Measurements from ENCODE around the gene DMTF1. TPM values are rescaled to one million over a fixed set of nuclear protein-coding genes. Genes with fewer than 3 reads are reported as not detected.
A peak's percentile ranks its signal among the peaks of the same experiment; 100 is the strongest.

The DMTF1 gene
- total and polyA plus RNA-seq, 2 donors (not counting 1 experiment from before 2014, with no cell fraction given) = 139 to 235 TPM

GRCh38 chr7:87213252-87213651 lies 61.0 kb downstream of the DMTF1 start:
- Mint-ChIP-seq H3K4me1 (peaks cover 93% of the 10 kb centered on the region), H3K9me3 (ENCODE audit: insufficient read depth) (peaks cover 2% of the 10 kb centered on the region), H3K4me3 (peak overlapping the region; percentile 86), H3K27me3 (no peaks in the 10 kb centered on the region), H3K27ac (peak overlapping the region; percentile 91)
- no peaks in the 10 kb centered on the region for H3K9me3 ChIP-seq (ENCODE audit: control extremely low read depth in 1 of 3, control insufficient read depth in 2 of 3, insufficient read depth in 1 of 3, low read length in 2 of 3)
- ChIA-PET CTCF (interaction anchor here (1.1 to 2.2 kb wide), 6 partner anchors 12 to 65 kb away, joined by 3 to 6 read pairs (median 5); partner anchors contain the start of gene DMTF1), POLR2A (interaction anchor here (1.7 kb wide), 1 partner anchor 60 kb away, joined by 3 read pairs; no protein-coding TSS in a partner anchor)
- H3K9ac ChIP-seq (ENCODE audit: low read length) = peak overlapping the region; percentile 46
- intact Hi-C loops (cut with micrococcal nuclease) = loop anchor here (2.0 kb wide), 1 partner anchor 14 kb away; no protein-coding TSS in a partner anchor
- H3K79me2 ChIP-seq (ENCODE audit: control insufficient read depth, insufficient read depth, low read length) = peaks cover 86% of the 10 kb centered on the region
- peaks cover 97 to 99% of the 10 kb centered on the region in 2 donors for H3K4me1 ChIP-seq (ENCODE audit: control insufficient read depth in 2 of 2, insufficient read depth in 2 of 2, low read length in 2 of 2)
- no peaks in the 10 kb centered on the region for H3K27me3 ChIP-seq (replicated peaks in 1 of 4; ENCODE audit: control extremely low read depth in 1 of 4, control insufficient read depth in 3 of 4, insufficient read depth in 4 of 4, low read length in 3 of 4)
- H4K20me1 ChIP-seq (ENCODE audit: control insufficient read depth, insufficient read depth, low read length, poor library complexity, severe bottlenecking) = peaks cover 81% of the 10 kb centered on the region
- H3K36me3 ChIP-seq (replicated peaks in 1 of 2; ENCODE audit: control extremely low read depth in 1 of 2, control insufficient read depth in 1 of 2, extremely low read depth in 1 of 2, insufficient read depth in 2 of 2, low read length in 1 of 2) = peaks cover 0 to 39% of the 10 kb centered on the region in 2 experiments
- H3K27ac ChIP-seq (ENCODE audit: low read length in 2 of 2) = peak overlapping the region in 1 of 2 donors; percentile 93
- H2AFZ ChIP-seq (ENCODE audit: insufficient read depth, low read depth, low read length, poor library complexity, severe bottlenecking) = no peak overlapping the region
- ATAC-seq (ENCODE audit: low read depth) = no peak
- no peak for DNase-seq
- 90% methylated on average over 1 of the region's 1 CpG for WGBS (ENCODE audit: insufficient coverage)
- peak overlapping the region; percentile 92 for H3K4me2 ChIP-seq (replicated peaks; ENCODE audit: low read depth, low read length, poor library complexity, severe bottlenecking)
- H3K4me3 ChIP-seq (ENCODE audit: control extremely low read depth in 1 of 5, extremely low read depth in 1 of 5, insufficient read depth in 1 of 5, low read depth in 2 of 5, low read length in 4 of 5) = peak overlapping the region in 2 of 5 experiments; percentile 3 to 54
- no peak for TF ChIP-seq CTCF (IDR thresholded peaks at IDR 0.05)
- no peak for TF ChIP-seq EZH2 (IDR thresholded peaks at IDR 0.05; ENCODE audit: borderline replicate concordance, insufficient read depth, low read depth, low read length, poor library complexity, severe bottlenecking)

GRCh38 chr7:87213811-87214210 lies 61.6 kb downstream of the DMTF1 start:
- H3K27ac Mint-ChIP-seq = peak overlapping the region; percentile 72
- H3K9me3 Mint-ChIP-seq (ENCODE audit: insufficient read depth) = no peaks in the 10 kb centered on the region
- intact Hi-C loops (cut with micrococcal nuclease) = loop anchor here (2.0 kb wide), 1 partner anchor 15 kb away; no protein-coding TSS in a partner anchor
- CTCF ChIA-PET = interaction anchor here (1.1 to 2.2 kb wide), 4 partner anchors 17 to 66 kb away, joined by 3 to 6 read pairs (median 6); partner anchors contain the start of gene DMTF1
- peaks cover 93% of the 10 kb centered on the region for H3K4me1 Mint-ChIP-seq
- no peaks in the 10 kb centered on the region for H3K27me3 Mint-ChIP-seq
- ATAC-seq (ENCODE audit: low read depth) = no peak
- Histone ChIP-seq H2AFZ (ENCODE audit: insufficient read depth, low read depth, low read length, poor library complexity, severe bottlenecking) (no peak overlapping the region), H4K20me1 (ENCODE audit: control insufficient read depth, insufficient read depth, low read length, poor library complexity, severe bottlenecking) (peaks cover 81% of the 10 kb centered on the region), H3K79me2 (ENCODE audit: control insufficient read depth, insufficient read depth, low read length) (peaks cover 86% of the 10 kb centered on the region), H3K4me1 (ENCODE audit: control insufficient read depth in 2 of 2, insufficient read depth in 2 of 2, low read length in 2 of 2) (peaks cover 96 to 98% of the 10 kb centered on the region in 2 donors), H3K27ac (ENCODE audit: low read length in 2 of 2) (peak overlapping the region; percentile 93 to 95), H3K4me2 (replicated peaks; ENCODE audit: low read depth, low read length, poor library complexity, severe bottlenecking) (peak overlapping the region; percentile 92), H3K9me3 (ENCODE audit: control extremely low read depth in 1 of 3, control insufficient read depth in 2 of 3, insufficient read depth in 1 of 3, low read length in 2 of 3) (no peaks in the 10 kb centered on the region), H3K36me3 (replicated peaks in 1 of 2; ENCODE audit: control extremely low read depth in 1 of 2, control insufficient read depth in 1 of 2, extremely low read depth in 1 of 2, insufficient read depth in 2 of 2, low read length in 1 of 2) (peaks cover 0 to 34% of the 10 kb centered on the region in 2 experiments), H3K9ac (ENCODE audit: low read length) (peak overlapping the region; percentile 46), H3K4me3 (ENCODE audit: control extremely low read depth in 1 of 5, extremely low read depth in 1 of 5, insufficient read depth in 1 of 5, low read depth in 2 of 5, low read length in 4 of 5) (peak overlapping the region in 1 of 5 experiments; percentile 54), H3K27me3 (replicated peaks in 1 of 4; ENCODE audit: control extremely low read depth in 1 of 4, control insufficient read depth in 3 of 4, insufficient read depth in 4 of 4, low read length in 3 of 4) (no peaks in the 10 kb centered on the region)
- H3K4me3 Mint-ChIP-seq = peak overlapping the region; percentile 74
- 80% methylated on average over 1 of the region's 2 CpGs for WGBS (ENCODE audit: insufficient coverage)
- no peak for TF ChIP-seq EZH2 (IDR thresholded peaks at IDR 0.05; ENCODE audit: borderline replicate concordance, insufficient read depth, low read depth, low read length, poor library complexity, severe bottlenecking)
- TF ChIP-seq CTCF (IDR thresholded peaks at IDR 0.05) = no peak
- POLR2A ChIA-PET = interaction anchor here (1.7 kb wide), 1 partner anchor 61 kb away, joined by 3 read pairs; no protein-coding TSS in a partner anchor
- DNase-seq = no peak
